B cell (primary cell): ENCODE data around the gene NRDC. TPM values are rescaled to one million over a fixed set of nuclear protein-coding genes. Genes with fewer than 3 reads are reported as not detected.

Source experiments
- ATAC-seq: fragments of 200-7000 bp; cut with Tn5 transposase; one replicate; pipeline ENCODE4 v1.10.0; 2021; ENCODE audit warnings: low read depth, mild to moderate bottlenecking, moderate number of reproducible peaks, moderate library complexity
- CTCF ChIA-PET: fragments of 350-600 bp; sonication (Branson Sonifier 250); formaldehyde crosslinking; loops from one replicate; lab custom pipeline; 2021; ENCODE audit warnings: antibody characterized with exemption, inconsistent platforms; lab: Charles Lee
- POLR2A ChIA-PET: fragments of 350-600 bp; sonication (Branson Sonifier 250); formaldehyde crosslinking; loops from one replicate; lab custom pipeline; 2021; ENCODE audit warnings: antibody characterized with exemption; lab: Charles Lee
- DNase-seq: peaks from one replicate; pipeline ENCODE4 v3.0.0; 2013
- H2AFZ ChIP-seq: 2 replicates; pipeline ENCODE4 v1.6.1; 2012; ENCODE audit warnings: mild to moderate bottlenecking, low read depth, low read length; ENCODE audit not compliant: insufficient read depth, poor library complexity, severe bottlenecking
- H3K27ac ChIP-seq, 2 donors: 1 replicate in 1 of 2; 2 replicates in 1 of 2; pipeline ENCODE4 v1.5.1; 2012 to 2013; ENCODE audit warnings: low read length in 2 of 2, mild to moderate bottlenecking in 2 of 2, moderate library complexity in 1 of 2
- H3K27me3 ChIP-seq, 4 experiments: fragments of 200-600 bp in 1 of 4; sonication (generic) in 1 of 4; replicated peaks in 1 of 4; 1 replicate in 2 of 4; 2 replicates in 2 of 4; pipeline versions ENCODE4 v1.6.1 to v1.7.0; 2013 to 2016; ENCODE audit warnings: low read length in 3 of 4, mild to moderate bottlenecking in 2 of 4, mixed read lengths in 1 of 4, moderate library complexity in 1 of 4; ENCODE audit not compliant: insufficient read depth in 4 of 4, control insufficient read depth in 3 of 4; ENCODE audit errors: control extremely low read depth in 1 of 4
- H3K36me3 ChIP-seq, 2 experiments: replicated peaks in 1 of 2; 1 replicate in 1 of 2; 2 replicates in 1 of 2; pipeline versions ENCODE4 v1.6.1 to v1.7.1; 2013; ENCODE audit warnings: low read length in 1 of 2; ENCODE audit not compliant: insufficient read depth in 2 of 2, control insufficient read depth in 1 of 2; ENCODE audit errors: control extremely low read depth in 1 of 2, extremely low read depth in 1 of 2
- H3K4me1 ChIP-seq, 2 donors: fragments of 200-600 bp in 1 of 2; sonication (generic) in 1 of 2; 1 replicate in 1 of 2; 2 replicates in 1 of 2; pipeline versions ENCODE4 v1.5.1 to v1.6.1; 2013 to 2017; ENCODE audit warnings: low read length in 2 of 2; ENCODE audit not compliant: control insufficient read depth in 2 of 2, insufficient read depth in 2 of 2
- H3K4me2 ChIP-seq: replicated peaks from 2 replicates; pipeline ENCODE3; 2012; ENCODE audit warnings: mild to moderate bottlenecking, low read depth, low read length; ENCODE audit not compliant: poor library complexity, severe bottlenecking
- H3K4me3 ChIP-seq, 5 experiments: fragments of 200-600 bp in 1 of 5; sonication (generic) in 1 of 5; 1 replicate in 3 of 5; 2 replicates in 2 of 5; pipeline versions ENCODE4 v1.5.1 to v1.7.0; 2011 to 2016; ENCODE audit warnings: low read length in 4 of 5, mild to moderate bottlenecking in 4 of 5, low read depth in 2 of 5, control low read depth in 1 of 5, moderate library complexity in 1 of 5; ENCODE audit not compliant: insufficient read depth in 1 of 5; ENCODE audit errors: control extremely low read depth in 1 of 5, extremely low read depth in 1 of 5
- H3K79me2 ChIP-seq: fragments of 200-600 bp; sonication (generic); one replicate; pipeline ENCODE4 v1.6.0; 2016; ENCODE audit warnings: low read length; ENCODE audit not compliant: control insufficient read depth, insufficient read depth
- H3K9ac ChIP-seq: fragments of 200-600 bp; sonication (generic); 2 replicates; pipeline ENCODE4 v1.6.1; 2017; ENCODE audit warnings: mild to moderate bottlenecking, low read length, moderate library complexity
- H3K9me3 ChIP-seq, 3 donors: one replicate each; pipeline versions ENCODE4 v1.6.1 to v1.7.1; 2013; ENCODE audit warnings: low read length in 2 of 3; ENCODE audit not compliant: control insufficient read depth in 2 of 3, insufficient read depth in 1 of 3; ENCODE audit errors: control extremely low read depth in 1 of 3
- H4K20me1 ChIP-seq: 2 replicates; pipeline ENCODE4 v1.6.0; 2012; ENCODE audit warnings: mild to moderate bottlenecking, low read length; ENCODE audit not compliant: insufficient read depth, control insufficient read depth, poor library complexity, severe bottlenecking
- H3K27ac Mint-ChIP-seq: one replicate; pipeline ENCODE4 v1.8.0; 2021; ENCODE audit warnings: mixed read lengths
- H3K27me3 Mint-ChIP-seq: one replicate; pipeline ENCODE4 v1.8.0; 2021; ENCODE audit warnings: mixed read lengths
- H3K4me1 Mint-ChIP-seq: one replicate; pipeline ENCODE4 v1.8.0; 2021; ENCODE audit warnings: mixed read lengths
- H3K4me3 Mint-ChIP-seq: one replicate; pipeline ENCODE4 v1.8.0; 2021; ENCODE audit warnings: mixed read lengths
- H3K9me3 Mint-ChIP-seq: one replicate; pipeline ENCODE4 v1.8.0; 2022; ENCODE audit warnings: mixed read lengths; ENCODE audit not compliant: insufficient read depth
- EZH2 ChIP-seq: IDR thresholded peaks from 2 replicates; pipeline ENCODE4 v1.6.1; 2012; ENCODE audit warnings: borderline replicate concordance, low read depth, mild to moderate bottlenecking, moderate library complexity, low read length; ENCODE audit not compliant: insufficient read depth, poor library complexity, severe bottlenecking
- WGBS: methylation state at CpG from one replicate; pipeline ENCODE4 v1.1.5; 2013; ENCODE audit warnings: missing lambda C conversion rate; ENCODE audit not compliant: insufficient coverage; 5-methylcytosine and 5-hydroxymethylcytosine counted together
- intact Hi-C: fragments of 100-400 bp; cut with micrococcal nuclease; formaldehyde crosslinking; loops from one replicate; pipeline ENCODE4 v1.10.0; 2022
- polyA plus RNA-seq: library from polyadenylated mRNA; depleted of rRNA; stranded (reverse); fragments of >200 nt; gene quantifications from 2 replicates; pipeline ENCODE4 v1.2.3, GENCODE V29; 2012
- total RNA-seq, 2 donors: library from RNA; stranded (reverse); fragments of 120-200 nt in 1 of 2; gene quantifications; 1 replicate in 1 of 2; 2 replicates in 1 of 2; pipeline versions ENCODE4 v1.2.3 to v1.2.4, GENCODE V29; 2013 to 2022
- TF ChIP-seq, protein P1 (sequence below): fragments of 200-600 bp; IDR thresholded peaks from one replicate; pipeline ENCODE4 v1.8.0; 2022; ENCODE audit warnings: antibody characterized with exemption, mild to moderate bottlenecking

Gene NRDC
- total and polyA plus RNA-seq, 2 donors (not counting 1 experiment from before 2014, with no cell fraction given) = 55.3 to 154 TPM

DNA sequence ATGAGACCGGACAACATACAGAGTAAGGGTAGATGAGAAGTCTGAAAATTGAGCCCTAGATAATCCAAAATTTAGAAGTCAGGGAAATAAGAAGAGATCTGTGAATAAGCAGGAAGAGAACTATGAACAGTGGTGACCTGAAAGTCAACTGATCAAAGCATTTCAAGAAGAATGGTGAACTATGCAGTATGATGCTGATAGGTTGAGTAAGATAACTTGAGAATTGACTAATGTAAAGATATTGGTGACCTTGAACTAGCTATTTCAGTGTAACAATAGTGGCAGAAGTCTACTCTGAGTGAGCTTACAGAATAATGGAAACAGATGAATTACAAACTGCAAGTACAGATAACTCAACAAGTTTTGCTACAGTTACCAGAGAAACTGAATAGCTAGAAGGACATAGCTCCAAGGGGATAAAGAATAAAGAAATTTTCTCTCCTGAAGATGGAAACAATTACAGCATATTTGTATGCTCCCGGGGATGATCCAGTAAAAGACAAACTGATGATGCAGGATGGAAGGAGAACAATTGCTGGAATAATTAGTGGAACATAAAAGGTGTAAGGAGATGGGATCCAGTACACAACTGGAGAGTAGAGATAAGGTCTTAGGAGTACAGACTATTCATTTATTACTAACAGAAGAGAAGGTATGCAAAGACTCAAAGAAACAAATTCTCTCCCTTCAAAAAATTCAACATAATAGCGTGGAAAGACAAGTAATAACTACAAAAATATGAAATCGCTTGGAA, 10.9 kb downstream of the NRDC start:
- intact Hi-C loops = no loop called here
- H3K36me3 ChIP-seq = no peaks in the 10 kb centered on the region
- peaks cover 0 to 4% (median 0%) of the 10 kb centered on the region in 3 donors for H3K9me3 ChIP-seq
- no peak overlapping the region for H3K4me2 ChIP-seq
- peaks cover 14 to 18% of the 10 kb centered on the region in 2 donors for H3K4me1 ChIP-seq
- peaks cover 75% of the 10 kb centered on the region for H3K79me2 ChIP-seq
- H3K27ac ChIP-seq = no peak overlapping the region
- POLR2A ChIA-PET = no interaction called here
- Mint-ChIP-seq H3K27ac (no peak overlapping the region), H3K27me3 (no peaks in the 10 kb centered on the region), H3K4me1 (peaks cover 54% of the 10 kb centered on the region), H3K9me3 (no peaks in the 10 kb centered on the region), H3K4me3 (no peak overlapping the region)
- CTCF ChIA-PET = no interaction called here
- TF ChIP-seq EZH2 = no peak
- TF ChIP-seq, protein P1, sequence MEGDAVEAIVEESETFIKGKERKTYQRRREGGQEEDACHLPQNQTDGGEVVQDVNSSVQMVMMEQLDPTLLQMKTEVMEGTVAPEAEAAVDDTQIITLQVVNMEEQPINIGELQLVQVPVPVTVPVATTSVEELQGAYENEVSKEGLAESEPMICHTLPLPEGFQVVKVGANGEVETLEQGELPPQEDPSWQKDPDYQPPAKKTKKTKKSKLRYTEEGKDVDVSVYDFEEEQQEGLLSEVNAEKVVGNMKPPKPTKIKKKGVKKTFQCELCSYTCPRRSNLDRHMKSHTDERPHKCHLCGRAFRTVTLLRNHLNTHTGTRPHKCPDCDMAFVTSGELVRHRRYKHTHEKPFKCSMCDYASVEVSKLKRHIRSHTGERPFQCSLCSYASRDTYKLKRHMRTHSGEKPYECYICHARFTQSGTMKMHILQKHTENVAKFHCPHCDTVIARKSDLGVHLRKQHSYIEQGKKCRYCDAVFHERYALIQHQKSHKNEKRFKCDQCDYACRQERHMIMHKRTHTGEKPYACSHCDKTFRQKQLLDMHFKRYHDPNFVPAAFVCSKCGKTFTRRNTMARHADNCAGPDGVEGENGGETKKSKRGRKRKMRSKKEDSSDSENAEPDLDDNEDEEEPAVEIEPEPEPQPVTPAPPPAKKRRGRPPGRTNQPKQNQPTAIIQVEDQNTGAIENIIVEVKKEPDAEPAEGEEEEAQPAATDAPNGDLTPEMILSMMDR = no peak
- no peak for ATAC-seq
- no peak overlapping the region for H2AFZ ChIP-seq
- no peak overlapping the region for H3K4me3 ChIP-seq
- peaks cover 40% of the 10 kb centered on the region for H4K20me1 ChIP-seq
- H3K27me3 ChIP-seq = no peaks in the 10 kb centered on the region
- DNase-seq = no peak
- no peak overlapping the region for H3K9ac ChIP-seq
- whole genome bisulfite sequencing = 100% methylated on average over 2 of the region's 4 CpGs

DNA sequence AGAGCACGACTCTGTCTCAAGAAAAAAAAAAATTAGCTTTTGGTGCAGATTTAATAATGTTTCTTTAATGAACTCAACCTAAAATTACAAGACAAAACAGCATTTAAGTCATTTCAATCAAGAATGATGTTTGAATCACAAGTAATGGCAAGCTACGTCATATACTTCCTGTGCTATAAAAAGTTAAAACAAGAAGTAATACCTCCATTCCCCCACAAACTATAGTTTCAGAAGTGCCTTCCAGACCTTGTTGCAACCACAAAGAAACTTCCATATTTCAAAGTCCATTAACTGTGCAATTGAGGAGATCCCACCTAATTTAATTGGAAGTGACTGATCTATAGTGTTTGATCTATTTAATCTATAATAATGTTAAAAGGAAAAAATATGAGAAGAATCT, 15.1 kb downstream of the NRDC start:
- peak overlapping the region; percentile 13 for H3K4me3 Mint-ChIP-seq
- ATAC-seq (peak; percentile 70), DNase-seq (peak; percentile 72)
- Histone ChIP-seq H3K27ac (peak overlapping the region; percentile 30 to 75), H3K4me3 (no peak overlapping the region), H3K27me3 (no peaks in the 10 kb centered on the region), H3K9me3 (peaks cover 0 to 4% (median 0%) of the 10 kb centered on the region in 3 donors), H3K4me2 (peak overlapping the region; percentile 39), H3K36me3 (no peaks in the 10 kb centered on the region), H3K9ac (no peak overlapping the region), H3K4me1 (peaks cover 14 to 22% of the 10 kb centered on the region in 2 donors), H2AFZ (no peak overlapping the region), H3K79me2 (peaks cover 62% of the 10 kb centered on the region), H4K20me1 (peaks cover 38% of the 10 kb centered on the region)
- no peak for TF ChIP-seq EZH2
- TF ChIP-seq, protein P1 = no peak
- ChIA-PET POLR2A (no interaction called here), CTCF (interaction anchor here (0.7 to 1.4 kb wide), 3 partner anchors 9 to 372 kb away, joined by 3 to 4 read pairs (median 4); no protein-coding TSS in a partner anchor)
- H3K9me3 Mint-ChIP-seq = no peaks in the 10 kb centered on the region
- H3K27me3 Mint-ChIP-seq = no peaks in the 10 kb centered on the region
- intact Hi-C loops = loop anchor here (1.0 kb wide), 1 partner anchor 15 kb away; the partner anchor contains the start of gene NRDC
- peaks cover 42% of the 10 kb centered on the region for H3K4me1 Mint-ChIP-seq
- peak overlapping the region; percentile 1 for H3K27ac Mint-ChIP-seq
- no CpG with 5 or more reads among the region's 2 CpGs for WGBS
